ENCODE data around the gene CPNE6. TPM values are rescaled to one million over a fixed set of nuclear protein-coding genes. Genes with fewer than 3 reads are reported as not detected.

Gene CPNE6
- total and polyA plus RNA-seq, 2 donors (not counting 1 experiment from before 2014, with no cell fraction given): not detected

DNA sequence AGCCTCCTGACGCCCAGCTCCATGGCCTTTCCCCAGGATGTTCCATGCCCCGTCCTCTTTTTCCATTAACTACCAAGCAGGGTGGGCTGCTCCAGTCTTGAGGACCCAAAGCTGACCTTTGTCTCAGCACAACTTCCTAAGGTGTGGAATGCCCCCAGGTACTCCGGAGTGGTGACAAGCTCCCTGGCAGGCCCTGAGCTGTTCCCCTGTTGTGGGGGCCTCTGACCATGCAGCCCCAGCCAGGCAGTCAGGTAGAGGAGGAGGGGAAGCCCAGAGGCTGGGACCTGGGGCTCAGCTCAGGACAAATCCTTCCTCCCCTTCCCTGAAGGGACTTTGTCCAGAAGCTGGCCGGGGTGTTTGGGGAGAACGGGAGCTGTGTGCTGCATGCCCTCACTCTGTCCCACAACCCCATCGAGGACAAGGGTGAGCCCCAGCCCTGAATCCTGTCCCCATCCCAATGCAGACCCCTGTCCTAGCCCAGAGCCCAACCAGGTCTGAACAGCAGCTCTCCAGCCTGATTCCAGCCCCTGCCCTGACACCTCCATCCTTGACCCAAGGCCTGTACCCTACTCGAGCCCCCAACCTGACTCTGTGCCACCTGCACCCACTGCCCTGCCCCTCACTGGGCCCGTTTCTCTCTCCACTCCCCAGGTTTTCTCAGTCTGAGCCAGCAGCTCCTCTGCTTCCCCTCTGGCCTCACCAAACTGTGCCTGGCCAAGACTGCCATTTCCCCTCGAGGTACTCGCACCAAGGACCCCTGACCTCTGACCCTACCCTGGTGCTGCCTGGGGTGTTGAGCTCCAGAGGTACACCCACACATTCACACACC, 15.2 kb upstream of the CPNE6 start:
- Histone ChIP-seq H4K20me1 (ENCODE audit: control insufficient read depth, insufficient read depth, low read length, poor library complexity, severe bottlenecking) (no peaks in the 10 kb centered on the region), H3K36me3 (replicated peaks in 1 of 2; ENCODE audit: control extremely low read depth in 1 of 2, control insufficient read depth in 1 of 2, extremely low read depth in 1 of 2, insufficient read depth in 2 of 2, low read length in 1 of 2) (no peaks in the 10 kb centered on the region), H3K9me3 (ENCODE audit: control extremely low read depth in 1 of 3, control insufficient read depth in 2 of 3, insufficient read depth in 1 of 3, low read length in 2 of 3) (peaks cover 0 to 3% (median 0%) of the 10 kb centered on the region in 3 donors), H3K9ac (ENCODE audit: low read length) (no peak overlapping the region), H3K79me2 (ENCODE audit: control insufficient read depth, insufficient read depth, low read length) (no peaks in the 10 kb centered on the region), H3K4me1 (ENCODE audit: control insufficient read depth in 2 of 2, insufficient read depth in 2 of 2, low read length in 2 of 2) (peaks cover 9 to 16% of the 10 kb centered on the region in 2 donors), H3K27ac (ENCODE audit: low read length in 2 of 2) (no peak overlapping the region), H2AFZ (ENCODE audit: insufficient read depth, low read depth, low read length, poor library complexity, severe bottlenecking) (no peak overlapping the region), H3K27me3 (replicated peaks in 1 of 4; ENCODE audit: control extremely low read depth in 1 of 4, control insufficient read depth in 3 of 4, insufficient read depth in 4 of 4, low read length in 3 of 4) (peaks cover 0 to 31% (median 8%) of the 10 kb centered on the region in 4 experiments), H3K4me3 (ENCODE audit: control extremely low read depth in 1 of 5, extremely low read depth in 1 of 5, insufficient read depth in 1 of 5, low read depth in 2 of 5, low read length in 4 of 5) (no peak overlapping the region), H3K4me2 (replicated peaks; ENCODE audit: low read depth, low read length, poor library complexity, severe bottlenecking) (no peak overlapping the region)
- intact Hi-C loops (cut with micrococcal nuclease): no loop called here
- no peak overlapping the region for H3K27ac Mint-ChIP-seq
- no peaks in the 10 kb centered on the region for H3K9me3 Mint-ChIP-seq (ENCODE audit: insufficient read depth)
- DNase-seq (no peak), ATAC-seq (ENCODE audit: low read depth) (no peak)
- H3K4me1 Mint-ChIP-seq: peaks cover 16% of the 10 kb centered on the region
- TF ChIP-seq, protein P1, sequence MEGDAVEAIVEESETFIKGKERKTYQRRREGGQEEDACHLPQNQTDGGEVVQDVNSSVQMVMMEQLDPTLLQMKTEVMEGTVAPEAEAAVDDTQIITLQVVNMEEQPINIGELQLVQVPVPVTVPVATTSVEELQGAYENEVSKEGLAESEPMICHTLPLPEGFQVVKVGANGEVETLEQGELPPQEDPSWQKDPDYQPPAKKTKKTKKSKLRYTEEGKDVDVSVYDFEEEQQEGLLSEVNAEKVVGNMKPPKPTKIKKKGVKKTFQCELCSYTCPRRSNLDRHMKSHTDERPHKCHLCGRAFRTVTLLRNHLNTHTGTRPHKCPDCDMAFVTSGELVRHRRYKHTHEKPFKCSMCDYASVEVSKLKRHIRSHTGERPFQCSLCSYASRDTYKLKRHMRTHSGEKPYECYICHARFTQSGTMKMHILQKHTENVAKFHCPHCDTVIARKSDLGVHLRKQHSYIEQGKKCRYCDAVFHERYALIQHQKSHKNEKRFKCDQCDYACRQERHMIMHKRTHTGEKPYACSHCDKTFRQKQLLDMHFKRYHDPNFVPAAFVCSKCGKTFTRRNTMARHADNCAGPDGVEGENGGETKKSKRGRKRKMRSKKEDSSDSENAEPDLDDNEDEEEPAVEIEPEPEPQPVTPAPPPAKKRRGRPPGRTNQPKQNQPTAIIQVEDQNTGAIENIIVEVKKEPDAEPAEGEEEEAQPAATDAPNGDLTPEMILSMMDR (IDR thresholded peaks at IDR 0.05): no peak
- TF ChIP-seq EZH2 (IDR thresholded peaks at IDR 0.05; ENCODE audit: borderline replicate concordance, insufficient read depth, low read depth, low read length, poor library complexity, severe bottlenecking): no peak
- CTCF ChIA-PET: interaction anchor here (1.0 to 14.5 kb wide), 6 partner anchors 24 to 252 kb away, joined by 3 to 220 read pairs (median 20); partner anchors contain the start of genes IRF9 and PCK2
- 88% methylated on average over 8 of the region's 10 CpGs for WGBS (ENCODE audit: insufficient coverage)
- POLR2A ChIA-PET: interaction anchor here (0.9 kb wide), 1 partner anchor 58 kb away, joined by 3 read pairs; no protein-coding TSS in a partner anchor
- H3K27me3 Mint-ChIP-seq: peaks cover 7% of the 10 kb centered on the region
- H3K4me3 Mint-ChIP-seq: no peak overlapping the region

DNA sequence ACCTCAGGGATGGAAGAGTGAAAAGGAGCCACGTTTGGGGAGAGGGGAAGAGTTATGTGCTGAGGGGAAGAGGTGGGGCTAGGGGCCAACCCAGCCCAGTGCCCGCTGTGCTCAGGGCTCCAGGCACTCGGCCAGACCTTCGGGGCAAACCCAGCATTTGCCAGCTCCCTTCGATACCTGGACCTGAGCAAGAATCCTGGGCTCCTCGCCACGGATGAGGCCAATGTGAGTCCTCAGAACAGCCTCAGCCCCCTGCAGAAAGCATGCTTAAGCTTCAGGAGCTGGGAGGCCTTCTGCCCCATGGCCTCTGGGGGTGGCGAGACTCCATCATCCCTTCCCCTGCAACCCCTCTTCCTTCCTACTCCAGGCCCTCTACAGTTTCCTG, 14.6 kb upstream of the CPNE6 start:
- intact Hi-C loops (cut with micrococcal nuclease): no loop called here
- Mint-ChIP-seq H3K4me1 (peaks cover 11% of the 10 kb centered on the region), H3K27me3 (peaks cover 7% of the 10 kb centered on the region), H3K9me3 (ENCODE audit: insufficient read depth) (no peaks in the 10 kb centered on the region), H3K4me3 (no peak overlapping the region), H3K27ac (no peak overlapping the region)
- H3K4me3 ChIP-seq (ENCODE audit: control extremely low read depth in 1 of 5, extremely low read depth in 1 of 5, insufficient read depth in 1 of 5, low read depth in 2 of 5, low read length in 4 of 5): no peak overlapping the region
- H3K27me3 ChIP-seq (replicated peaks in 1 of 4; ENCODE audit: control extremely low read depth in 1 of 4, control insufficient read depth in 3 of 4, insufficient read depth in 4 of 4, low read length in 3 of 4): peaks cover 0 to 31% (median 8%) of the 10 kb centered on the region in 4 experiments
- H3K9me3 ChIP-seq (ENCODE audit: control extremely low read depth in 1 of 3, control insufficient read depth in 2 of 3, insufficient read depth in 1 of 3, low read length in 2 of 3): peaks cover 0 to 3% (median 0%) of the 10 kb centered on the region in 3 donors
- H3K4me1 ChIP-seq (ENCODE audit: control insufficient read depth in 2 of 2, insufficient read depth in 2 of 2, low read length in 2 of 2): peaks cover 9 to 12% of the 10 kb centered on the region in 2 donors
- TF ChIP-seq, protein P1 (IDR thresholded peaks at IDR 0.05): no peak
- H3K4me2 ChIP-seq (replicated peaks; ENCODE audit: low read depth, low read length, poor library complexity, severe bottlenecking): no peak overlapping the region
- no peak overlapping the region for H2AFZ ChIP-seq (ENCODE audit: insufficient read depth, low read depth, low read length, poor library complexity, severe bottlenecking)
- DNase-seq (no peak), ATAC-seq (ENCODE audit: low read depth) (no peak)
- CTCF ChIA-PET: interaction anchor here (1.0 to 14.5 kb wide), 7 partner anchors 9 to 251 kb away, joined by 3 to 220 read pairs (median 26); partner anchors contain the start of genes IRF9 and PCK2
- H3K36me3 ChIP-seq (replicated peaks in 1 of 2; ENCODE audit: control extremely low read depth in 1 of 2, control insufficient read depth in 1 of 2, extremely low read depth in 1 of 2, insufficient read depth in 2 of 2, low read length in 1 of 2): no peaks in the 10 kb centered on the region
- H3K79me2 ChIP-seq (ENCODE audit: control insufficient read depth, insufficient read depth, low read length): no peaks in the 10 kb centered on the region
- 84% methylated on average over 7 of the region's 8 CpGs for WGBS (ENCODE audit: insufficient coverage)
- no peak overlapping the region for H3K27ac ChIP-seq (ENCODE audit: low read length in 2 of 2)
- POLR2A ChIA-PET: interaction anchor here (1.8 to 1.9 kb wide), 2 partner anchors 38 to 52 kb away, joined by 5 to 7 read pairs; partner anchors contain the start of gene PCK2
- no peak overlapping the region for H3K9ac ChIP-seq (ENCODE audit: low read length)
- no peaks in the 10 kb centered on the region for H4K20me1 ChIP-seq (ENCODE audit: control insufficient read depth, insufficient read depth, low read length, poor library complexity, severe bottlenecking)

All from B cell (primary cell).